Vagina (tissue), 2 donors: ENCODE results near the gene MEF2C.

Source experiments
- POLR2AphosphoS5 ChIP-seq, 2 donors: sonication (generic); formaldehyde crosslinking; IDR thresholded peaks; one replicate each; pipeline ENCODE4 v1.9.0; 2017; ENCODE audit warnings: antibody characterized with exemption in 2 of 2, mild to moderate bottlenecking in 2 of 2, low read depth in 1 of 2; ENCODE audit not compliant: insufficient read depth in 1 of 2
- TF ChIP-seq, protein P1 (sequence below), 3 experiments: fragments of 450-650 bp in 2 of 3; fragments of 200-600 bp in 1 of 3; sonication (generic) in 1 of 3; IDR thresholded peaks; one replicate each; pipeline ENCODE4 v1.5.1; 2017 to 2019; ENCODE audit warnings: antibody characterized with exemption in 3 of 3, mild to moderate bottlenecking in 2 of 3, moderate library complexity in 2 of 3

DNA sequence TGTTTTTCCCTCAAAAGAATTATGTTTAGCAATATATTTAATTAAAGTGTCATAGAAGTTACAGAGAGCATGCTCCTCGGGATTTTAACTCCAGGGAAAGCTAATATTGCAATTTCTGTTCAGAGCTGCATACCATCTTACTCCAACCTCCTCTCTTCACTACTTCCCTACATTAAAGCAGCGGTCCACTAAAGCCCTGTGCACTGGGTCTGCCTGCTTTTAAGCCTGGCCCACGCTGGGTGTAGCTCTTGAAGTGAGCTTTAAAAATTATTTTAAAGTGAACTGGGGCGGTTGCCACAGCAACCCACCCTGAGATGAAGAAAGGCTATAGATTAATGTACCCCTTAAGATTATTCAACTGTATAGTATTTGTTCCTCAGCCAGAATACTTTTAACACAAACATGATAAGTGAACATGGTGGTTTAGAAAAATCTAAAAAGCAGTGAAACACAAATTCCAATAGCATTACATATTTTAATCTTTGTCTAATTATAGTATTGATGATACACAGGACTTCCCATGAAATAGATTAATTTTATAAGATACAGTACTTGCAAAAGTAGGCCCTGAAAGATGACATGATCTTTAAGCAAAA, 3.9 kb upstream of the MEF2C start:
- TF ChIP-seq, protein P1, sequence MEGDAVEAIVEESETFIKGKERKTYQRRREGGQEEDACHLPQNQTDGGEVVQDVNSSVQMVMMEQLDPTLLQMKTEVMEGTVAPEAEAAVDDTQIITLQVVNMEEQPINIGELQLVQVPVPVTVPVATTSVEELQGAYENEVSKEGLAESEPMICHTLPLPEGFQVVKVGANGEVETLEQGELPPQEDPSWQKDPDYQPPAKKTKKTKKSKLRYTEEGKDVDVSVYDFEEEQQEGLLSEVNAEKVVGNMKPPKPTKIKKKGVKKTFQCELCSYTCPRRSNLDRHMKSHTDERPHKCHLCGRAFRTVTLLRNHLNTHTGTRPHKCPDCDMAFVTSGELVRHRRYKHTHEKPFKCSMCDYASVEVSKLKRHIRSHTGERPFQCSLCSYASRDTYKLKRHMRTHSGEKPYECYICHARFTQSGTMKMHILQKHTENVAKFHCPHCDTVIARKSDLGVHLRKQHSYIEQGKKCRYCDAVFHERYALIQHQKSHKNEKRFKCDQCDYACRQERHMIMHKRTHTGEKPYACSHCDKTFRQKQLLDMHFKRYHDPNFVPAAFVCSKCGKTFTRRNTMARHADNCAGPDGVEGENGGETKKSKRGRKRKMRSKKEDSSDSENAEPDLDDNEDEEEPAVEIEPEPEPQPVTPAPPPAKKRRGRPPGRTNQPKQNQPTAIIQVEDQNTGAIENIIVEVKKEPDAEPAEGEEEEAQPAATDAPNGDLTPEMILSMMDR (IDR thresholded peaks at IDR 0.05) = no peak
- TF ChIP-seq POLR2AphosphoS5 (IDR thresholded peaks at IDR 0.05; ENCODE audit: insufficient read depth in 1 of 2, low read depth in 1 of 2) = no peak
